Right renal cortex interstitium (tissue), 3 donors: ENCODE results near the gene RAB36. TPM values are rescaled to one million over a fixed set of nuclear protein-coding genes. Genes with fewer than 3 reads are reported as not detected.

Experiments used
- DNase-seq, 3 donors: peaks; one replicate each; pipeline ENCODE4 v3.0.0-alpha.2; 2013; ENCODE audit warnings: low read depth in 3 of 3, low spot score in 2 of 3
- polyA plus RNA-seq, 3 donors: library from polyadenylated mRNA; unstranded; fragments of 120-200 nt; gene quantifications; one replicate each; pipeline ENCODE4 v1.2.1, GENCODE V29; 2013; ENCODE audit not compliant: insufficient read length in 3 of 3

RAB36 gene
- polyA plus RNA-seq, 3 donors: 14.5 to 15.9 (median 15.7) TPM

- DNase-seq: no peak
These were observed 9.2 kb downstream of the RAB36 start for GRCh38 chr22:23154461-23154860.

GRCh38 chr22:23155143-23155542 lies 9.9 kb downstream of the RAB36 start:
- DNase-seq: no peak

GRCh38 chr22:23155831-23156230 lies 10.6 kb downstream of the RAB36 start:
- DNase-seq: no peak

- no peak for DNase-seq
These were observed 11.0 kb downstream of the RAB36 start for GRCh38 chr22:23156286-23156685.

GRCh38 chr22:23157560-23158515 lies 12.6 kb downstream of the RAB36 start:
- no peak for DNase-seq

GRCh38 chr22:23158516-23159290 lies 13.4 kb downstream of the RAB36 start:
- no peak for DNase-seq

- no peak for DNase-seq
These were observed 14.0 kb downstream of the RAB36 start for GRCh38 chr22:23159291-23159630.

GRCh38 chr22:23161029-23161428 lies 15.8 kb downstream of the RAB36 start:
- no peak for DNase-seq

- no peak for DNase-seq
These were observed 16.3 kb downstream of the RAB36 start for GRCh38 chr22:23161574-23161973.

GRCh38 chr22:23163665-23164064 lies 18.4 kb downstream of the RAB36 start:
- no peak for DNase-seq

- no peak for DNase-seq
These were observed 18.8 kb downstream of the RAB36 start for GRCh38 chr22:23164091-23164490.

- DNase-seq: no peak
These were observed 21.0 kb downstream of the RAB36 start for GRCh38 chr22:23166042-23166831.

- DNase-seq: no peak
These were observed 21.8 kb downstream of the RAB36 start for GRCh38 chr22:23166841-23167616.

GRCh38 chr22:23168391-23169042 lies 23.2 kb downstream of the RAB36 start:
- no peak for DNase-seq

GRCh38 chr22:23169043-23169406 lies 23.7 kb downstream of the RAB36 start:
- no peak for DNase-seq

GRCh38 chr22:23175817-23176644 lies 30.8 kb downstream of the RAB36 start:
- no peak for DNase-seq

- no peak for DNase-seq
These were observed 31.4 kb downstream of the RAB36 start for GRCh38 chr22:23176645-23177027.

- DNase-seq: no peak
These were observed 31.9 kb downstream of the RAB36 start for GRCh38 chr22:23177197-23177596.
